HEK293 (cell line): ENCODE results near the gene SFMBT2.

Source experiments
- FEZF1 ChIP-seq: fragments of 450-650 bp; formaldehyde crosslinking; IDR thresholded peaks from 2 replicates; pipeline ENCODE4 v1.5.1; 2016; ENCODE audit warnings: missing biosample characterization, missing genetic modification characterization
- KLF16 ChIP-seq: fragments of 450-650 bp; formaldehyde crosslinking; IDR thresholded peaks from 2 replicates; pipeline ENCODE4 v1.5.1; 2017; ENCODE audit warnings: missing biosample characterization, missing genetic modification characterization
- MYNN ChIP-seq: fragments of 450-650 bp; formaldehyde crosslinking; IDR thresholded peaks from 2 replicates; pipeline ENCODE4 v1.5.1; 2016; ENCODE audit warnings: missing biosample characterization, missing genetic modification characterization, borderline replicate concordance
- YY1 ChIP-seq: fragments of 450-650 bp; formaldehyde crosslinking; IDR thresholded peaks from 2 replicates; pipeline ENCODE4 v1.5.1; 2018; ENCODE audit warnings: missing biosample characterization, missing genetic modification characterization
- ZBTB7A ChIP-seq: fragments of 450-650 bp; formaldehyde crosslinking; IDR thresholded peaks from 2 replicates; pipeline ENCODE4 v1.5.1; 2016; ENCODE audit warnings: low read depth, missing biosample characterization, missing genetic modification characterization
- ZNF23 ChIP-seq: fragments of 450-650 bp; formaldehyde crosslinking; IDR thresholded peaks from 2 replicates; pipeline ENCODE4 v1.5.1; 2016; ENCODE audit warnings: missing biosample characterization, missing genetic modification characterization, borderline replicate concordance
- ZNF24 ChIP-seq: fragments of 450-650 bp; formaldehyde crosslinking; IDR thresholded peaks from 2 replicates; pipeline ENCODE4 v1.5.1; 2016; ENCODE audit warnings: missing biosample characterization, missing genetic modification characterization
- TF ChIP-seq, protein P1 (sequence below): fragments of 450-650 bp; formaldehyde crosslinking; IDR thresholded peaks from 2 replicates; pipeline ENCODE4 v1.5.1; 2016; ENCODE audit warnings: missing biosample characterization, missing genetic modification characterization
- TF ChIP-seq, protein P2 (sequence below): fragments of 450-650 bp; formaldehyde crosslinking; optimal IDR thresholded peaks from 2 replicates; pipeline ENCODE3; 2016; ENCODE audit warnings: missing biosample characterization, mild to moderate bottlenecking, missing genetic modification characterization

- TF ChIP-seq, protein P1, sequence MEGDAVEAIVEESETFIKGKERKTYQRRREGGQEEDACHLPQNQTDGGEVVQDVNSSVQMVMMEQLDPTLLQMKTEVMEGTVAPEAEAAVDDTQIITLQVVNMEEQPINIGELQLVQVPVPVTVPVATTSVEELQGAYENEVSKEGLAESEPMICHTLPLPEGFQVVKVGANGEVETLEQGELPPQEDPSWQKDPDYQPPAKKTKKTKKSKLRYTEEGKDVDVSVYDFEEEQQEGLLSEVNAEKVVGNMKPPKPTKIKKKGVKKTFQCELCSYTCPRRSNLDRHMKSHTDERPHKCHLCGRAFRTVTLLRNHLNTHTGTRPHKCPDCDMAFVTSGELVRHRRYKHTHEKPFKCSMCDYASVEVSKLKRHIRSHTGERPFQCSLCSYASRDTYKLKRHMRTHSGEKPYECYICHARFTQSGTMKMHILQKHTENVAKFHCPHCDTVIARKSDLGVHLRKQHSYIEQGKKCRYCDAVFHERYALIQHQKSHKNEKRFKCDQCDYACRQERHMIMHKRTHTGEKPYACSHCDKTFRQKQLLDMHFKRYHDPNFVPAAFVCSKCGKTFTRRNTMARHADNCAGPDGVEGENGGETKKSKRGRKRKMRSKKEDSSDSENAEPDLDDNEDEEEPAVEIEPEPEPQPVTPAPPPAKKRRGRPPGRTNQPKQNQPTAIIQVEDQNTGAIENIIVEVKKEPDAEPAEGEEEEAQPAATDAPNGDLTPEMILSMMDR (tag by site-specific recombination): no peak
- no peak for TF ChIP-seq MYNN (tag by site-specific recombination)
- TF ChIP-seq FEZF1 (tag by site-specific recombination): no peak
- TF ChIP-seq, protein P2, sequence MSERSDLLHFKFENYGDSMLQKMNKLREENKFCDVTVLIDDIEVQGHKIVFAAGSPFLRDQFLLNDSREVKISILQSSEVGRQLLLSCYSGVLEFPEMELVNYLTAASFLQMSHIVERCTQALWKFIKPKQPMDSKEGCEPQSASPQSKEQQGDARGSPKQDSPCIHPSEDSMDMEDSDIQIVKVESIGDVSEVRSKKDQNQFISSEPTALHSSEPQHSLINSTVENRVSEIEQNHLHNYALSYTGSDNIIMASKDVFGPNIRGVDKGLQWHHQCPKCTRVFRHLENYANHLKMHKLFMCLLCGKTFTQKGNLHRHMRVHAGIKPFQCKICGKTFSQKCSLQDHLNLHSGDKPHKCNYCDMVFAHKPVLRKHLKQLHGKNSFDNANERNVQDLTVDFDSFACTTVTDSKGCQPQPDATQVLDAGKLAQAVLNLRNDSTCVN (tag by site-specific recombination): no peak
- no peak for TF ChIP-seq KLF16 (tag by site-specific recombination)
- no peak for TF ChIP-seq YY1 (tag by site-specific recombination)
- TF ChIP-seq ZNF23 (tag by site-specific recombination): no peak
- no peak for TF ChIP-seq ZBTB7A
- TF ChIP-seq ZNF24: no peak
Observed at GRCh38 chr10:7162331-7162730, 248.5 kb downstream of the SFMBT2 start.
